GM12878 (cell line): ENCODE data around the gene ADGRD1.

ENCODE experiments used
- BHLHE40 ChIP-seq, 2 experiments: fragments of 450-650 bp in 1 of 2; IDR thresholded peaks; 2 replicates each; pipeline ENCODE4 v1.6.1; 2011 to 2017; ENCODE audit warnings: low read depth in 2 of 2, borderline replicate concordance in 1 of 2, improper control_type of control experiment in 1 of 2, low read length in 1 of 2, mild to moderate bottlenecking in 1 of 2
- CTCF ChIP-seq, 3 experiments: IDR thresholded peaks in 2 of 3; conservative IDR thresholded peaks in 1 of 3; 2 replicates each; pipeline ENCODE4 v1.5.1; 2011; ENCODE audit warnings: low read depth in 3 of 3, low read length in 3 of 3, mild to moderate bottlenecking in 3 of 3, control low read depth in 2 of 3, moderate library complexity in 2 of 3, inconsistent platforms in 1 of 3, mixed read lengths in 1 of 3; ENCODE audit not compliant: control insufficient read depth in 2 of 3, insufficient read depth in 1 of 3; ENCODE audit errors: extremely low read depth in 1 of 3
- EGR1 ChIP-seq, 2 experiments: IDR thresholded peaks; 1 replicate in 1 of 2; 2 replicates in 1 of 2; pipeline ENCODE4 v1.6.1; 2011 to 2012; ENCODE audit warnings: low read depth in 2 of 2, low read length in 2 of 2, borderline replicate concordance in 1 of 2, mild to moderate bottlenecking in 1 of 2, moderate library complexity in 1 of 2
- EZH2 ChIP-seq: IDR thresholded peaks from 2 replicates; pipeline ENCODE4 v1.6.1; 2012; ENCODE audit warnings: low read depth, mild to moderate bottlenecking, control low read depth, inconsistent platforms, low read length, borderline replicate concordance; ENCODE audit not compliant: control insufficient read depth
- FOXM1 ChIP-seq: IDR thresholded peaks from 2 replicates; pipeline ENCODE4 v1.6.1; 2012; ENCODE audit warnings: low read depth, mild to moderate bottlenecking, inconsistent platforms, low read length, moderate library complexity
- HDAC6 ChIP-seq: fragments of 200-600 bp; sonication (generic); IDR thresholded peaks from one replicate; pipeline ENCODE4 v1.8.0; 2017; ENCODE audit warnings: antibody characterized with exemption; ENCODE audit not compliant: unreplicated experiment
- MYC ChIP-seq: IDR thresholded peaks from 2 replicates; pipeline ENCODE4 v1.6.1; 2011; ENCODE audit warnings: mild to moderate bottlenecking, low read length, moderate library complexity, inconsistent platforms; ENCODE audit not compliant: insufficient read depth, insufficient replicate concordance, insufficient read length, severe bottlenecking
- POLR2A ChIP-seq: IDR thresholded peaks from 2 replicates; pipeline ENCODE4 v1.6.1; 2011; ENCODE audit warnings: low read depth, mild to moderate bottlenecking, low read length
- ZNF274 ChIP-seq: IDR thresholded peaks from one replicate; pipeline ENCODE4 v1.8.0; 2011; ENCODE audit not compliant: insufficient read length, insufficient read depth

- TF ChIP-seq EGR1 (IDR thresholded peaks at IDR 0.05; ENCODE audit: borderline replicate concordance in 1 of 2, low read depth in 2 of 2, low read length in 2 of 2), result no peak
- no peak for TF ChIP-seq HDAC6
- no peak for TF ChIP-seq CTCF (IDR thresholded peaks at IDR 0.05 in 2 of 3, conservative IDR thresholded peaks at IDR 0.05 in 1 of 3; ENCODE audit: control insufficient read depth in 2 of 3, extremely low read depth in 1 of 3, insufficient read depth in 1 of 3, low read depth in 3 of 3, low read length in 3 of 3)
- no peak for TF ChIP-seq BHLHE40 (IDR thresholded peaks at IDR 0.05; ENCODE audit: borderline replicate concordance in 1 of 2, low read depth in 2 of 2, low read length in 1 of 2)
- no peak for TF ChIP-seq FOXM1
- TF ChIP-seq ZNF274, result no peak
- TF ChIP-seq EZH2, result no peak
- TF ChIP-seq POLR2A, result no peak
- no peak for TF ChIP-seq MYC
Observed at GRCh38 chr12:131026754-131027153, 73.0 kb downstream of the ADGRD1 start.
